HuH-7.5 (cell line): Measurements from ENCODE around the gene STK24.

Experiments
- DNase-seq: peaks from one replicate; pipeline ENCODE4 v3.0.0; 2011; ENCODE audit warnings: low spot score

The STK24 gene

GRCh38 chr13:98450539-98451111, 126.3 kb downstream of the STK24 start:
- no peak for DNase-seq

GRCh38 chr13:98450026-98450425, 126.9 kb downstream of the STK24 start:
- DNase-seq = no peak

- no peak for DNase-seq
Measured at GRCh38 chr13:98449273-98449672, 127.6 kb downstream of the STK24 start.

GRCh38 chr13:98448642-98448928, 128.3 kb downstream of the STK24 start:
- no peak for DNase-seq

GRCh38 chr13:98447881-98448641, 128.8 kb downstream of the STK24 start:
- DNase-seq = no peak

- DNase-seq = no peak
Measured at GRCh38 chr13:98447130-98447529, 129.8 kb downstream of the STK24 start.

- no peak for DNase-seq
Measured at GRCh38 chr13:98446234-98446621, 130.7 kb downstream of the STK24 start.

- DNase-seq = peak; percentile 66
Measured at GRCh38 chr13:98445340-98446233, 131.3 kb downstream of the STK24 start.

DNA sequence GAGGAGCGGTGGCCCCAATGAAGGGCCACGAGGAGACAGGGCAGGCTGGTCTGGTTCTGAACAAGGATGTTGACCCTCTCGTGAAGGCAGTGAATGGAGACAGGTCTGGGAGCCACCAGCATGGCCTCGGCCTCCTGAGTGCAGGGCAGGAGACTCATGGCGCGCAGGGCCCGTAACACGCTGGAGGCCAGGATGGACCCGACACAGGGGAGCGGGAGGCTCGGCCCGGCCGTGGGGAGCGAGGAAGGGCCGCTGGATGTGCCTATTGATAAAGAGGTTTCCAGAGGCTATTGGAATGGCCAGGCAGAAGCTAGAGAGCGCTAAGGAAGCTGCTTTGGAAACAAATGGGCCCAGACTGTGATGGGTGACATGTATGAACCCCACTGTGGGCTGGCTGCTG, 132.5 kb downstream of the STK24 start:
- DNase-seq = no peak

DNA sequence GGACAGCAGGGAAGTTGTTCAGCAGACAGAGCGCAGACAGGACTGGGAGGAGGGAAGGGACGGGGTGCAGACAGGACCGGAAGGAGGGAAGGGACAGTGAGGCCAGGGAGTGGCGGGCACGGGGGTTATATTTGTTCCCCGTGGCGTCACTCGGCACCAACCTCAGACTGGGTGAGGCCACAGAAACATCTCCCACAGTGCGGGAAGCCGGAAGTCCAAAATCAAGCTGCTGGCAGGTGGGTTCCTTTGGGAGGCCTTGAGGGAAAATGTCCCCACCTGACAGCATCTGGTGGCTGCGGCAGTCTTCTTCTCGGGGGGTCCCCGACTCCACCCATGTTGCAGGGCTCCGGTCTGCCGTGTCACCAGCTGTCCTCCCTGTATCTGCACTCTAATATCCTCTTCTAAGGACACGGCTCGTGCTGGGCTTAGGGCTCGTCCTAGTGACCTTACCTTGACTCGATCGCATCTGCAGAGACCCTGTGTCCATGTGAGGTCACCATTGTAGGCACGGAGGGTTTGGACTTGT, 133.0 kb downstream of the STK24 start:
- no peak for DNase-seq

- DNase-seq = no peak
Measured at GRCh38 chr13:98443329-98443728, 133.6 kb downstream of the STK24 start.

- DNase-seq = no peak
Measured at GRCh38 chr13:98442391-98443230, 134.3 kb downstream of the STK24 start.

DNA sequence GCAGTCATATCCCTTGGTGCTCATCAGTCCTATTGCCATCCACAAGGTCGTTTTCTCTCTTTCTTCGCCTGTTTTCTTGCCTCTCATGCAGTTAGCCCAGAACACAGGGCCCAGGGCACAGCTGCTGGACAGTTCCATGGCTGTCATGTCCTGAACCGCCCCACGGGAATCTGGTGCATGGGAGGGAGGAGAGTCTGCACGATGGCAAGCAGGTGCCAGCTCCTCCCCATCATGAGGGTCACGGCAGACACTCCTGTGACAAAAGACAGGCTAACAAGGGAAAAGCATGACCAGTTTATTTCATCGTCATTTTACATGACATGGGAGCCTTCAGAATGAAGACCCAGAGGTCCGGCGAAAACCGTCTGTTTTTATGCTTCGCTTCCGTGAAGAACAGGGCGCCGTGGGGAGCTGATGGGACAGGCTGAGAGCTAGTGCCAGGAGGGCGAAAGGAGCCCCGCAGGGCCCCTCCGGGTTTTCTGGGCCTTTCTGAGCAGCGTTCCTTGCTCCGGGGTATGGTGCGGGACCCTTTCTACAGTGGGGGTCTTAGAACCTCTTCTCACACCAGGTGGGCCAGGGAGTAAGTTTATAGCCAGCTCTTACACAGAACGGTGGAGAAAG, 135.7 kb downstream of the STK24 start:
- no peak for DNase-seq

- no peak for DNase-seq
Measured at GRCh38 chr13:98440390-98441055, 136.4 kb downstream of the STK24 start.

DNA sequence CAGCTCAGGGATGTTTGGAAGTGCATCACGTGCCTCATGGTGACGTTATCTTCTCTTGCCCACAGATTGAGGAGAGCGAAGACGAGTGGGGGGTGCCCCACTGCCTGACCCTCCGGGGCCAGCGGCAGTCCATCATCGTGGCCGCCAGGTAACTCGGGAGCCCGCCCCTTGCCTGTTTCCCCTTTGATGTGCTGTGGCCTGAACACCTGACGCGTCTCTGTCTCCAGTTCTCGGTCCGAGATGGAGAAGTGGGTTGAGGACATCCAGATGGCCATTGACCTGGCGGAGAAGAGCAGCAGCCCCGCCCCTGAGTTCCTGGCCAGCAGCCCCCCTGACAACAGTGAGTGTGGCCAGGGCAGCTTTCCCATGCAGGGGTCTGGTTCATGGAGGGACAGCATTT, 137.0 kb downstream of the STK24 start:
- no peak for DNase-seq

DNA sequence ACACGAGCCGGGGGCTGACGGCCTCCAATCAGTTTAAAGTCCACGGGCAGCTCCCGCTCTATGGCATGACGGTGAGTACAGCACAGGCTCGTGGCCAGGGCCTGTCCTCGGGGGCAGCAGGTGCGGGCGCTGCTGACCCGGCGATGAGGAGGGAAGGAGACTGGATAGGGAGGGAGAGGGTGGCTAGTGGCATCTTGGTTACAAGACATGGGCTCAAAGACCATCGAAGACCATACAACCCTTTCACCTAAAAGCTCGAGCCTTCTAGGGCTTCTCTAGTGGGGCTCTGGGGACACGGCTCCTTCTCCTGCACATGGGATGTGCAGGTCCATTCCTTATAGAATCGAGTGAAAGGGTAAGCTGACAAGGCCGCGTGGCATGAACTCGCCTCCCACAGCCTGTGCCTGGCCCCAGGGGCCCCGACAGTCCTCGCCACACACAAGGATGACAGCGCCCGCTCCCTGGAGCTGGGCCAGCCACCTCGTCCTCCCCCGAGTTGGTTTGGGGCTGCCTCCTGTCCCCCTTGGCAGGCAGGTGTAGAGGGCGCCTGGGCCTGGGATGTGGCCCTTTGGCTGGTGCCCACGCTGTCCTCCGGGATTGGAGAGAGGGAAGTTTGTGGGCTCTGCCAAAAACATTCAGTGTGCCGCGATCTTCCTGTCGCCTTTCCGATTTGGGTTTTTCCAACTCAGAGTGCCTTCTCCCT, 137.6 kb downstream of the STK24 start:
- no peak for DNase-seq

DNA sequence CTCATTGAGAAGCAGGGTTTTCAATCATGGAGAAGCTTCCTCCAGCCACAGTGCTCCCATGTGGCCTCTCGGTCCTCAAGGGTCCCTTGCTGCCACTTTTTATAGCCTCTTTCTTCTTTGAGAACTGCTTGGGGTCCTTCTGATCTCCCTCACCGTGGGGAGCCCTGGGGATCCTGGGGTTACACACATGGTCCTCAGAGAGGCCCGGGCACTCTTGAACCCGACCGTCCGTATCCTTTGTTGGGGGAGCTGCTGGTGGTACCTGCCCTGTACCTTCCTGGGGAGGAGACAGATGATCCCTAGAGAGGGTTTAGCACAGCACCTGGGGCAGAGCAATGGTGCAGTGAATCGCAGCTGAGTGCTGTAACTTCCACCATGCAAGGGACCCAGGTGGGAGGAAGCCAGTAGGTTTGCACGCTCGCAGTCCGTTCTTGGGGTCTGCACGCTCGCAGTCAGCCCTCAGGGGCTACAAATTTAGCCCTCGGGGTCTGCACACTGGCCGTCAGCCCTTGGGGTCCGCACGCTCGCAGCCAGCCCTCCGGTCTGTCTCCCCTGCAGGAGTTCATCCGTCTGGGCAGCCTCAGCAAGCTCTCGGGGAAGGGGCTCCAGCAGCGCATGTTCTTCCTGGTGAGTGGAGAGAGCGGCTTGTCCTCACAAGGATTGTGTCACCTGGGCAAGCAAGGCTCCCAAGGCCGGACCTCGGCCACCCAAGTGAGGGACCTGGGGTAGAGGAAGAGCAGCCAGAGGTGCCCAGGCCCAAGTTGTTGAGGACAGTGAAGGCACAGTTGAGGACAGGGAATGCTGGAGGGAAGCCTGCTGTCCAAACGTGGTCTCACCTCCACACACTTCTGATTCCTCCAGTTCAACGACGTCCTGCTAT, 138.4 kb downstream of the STK24 start:
- no peak for DNase-seq

DNA sequence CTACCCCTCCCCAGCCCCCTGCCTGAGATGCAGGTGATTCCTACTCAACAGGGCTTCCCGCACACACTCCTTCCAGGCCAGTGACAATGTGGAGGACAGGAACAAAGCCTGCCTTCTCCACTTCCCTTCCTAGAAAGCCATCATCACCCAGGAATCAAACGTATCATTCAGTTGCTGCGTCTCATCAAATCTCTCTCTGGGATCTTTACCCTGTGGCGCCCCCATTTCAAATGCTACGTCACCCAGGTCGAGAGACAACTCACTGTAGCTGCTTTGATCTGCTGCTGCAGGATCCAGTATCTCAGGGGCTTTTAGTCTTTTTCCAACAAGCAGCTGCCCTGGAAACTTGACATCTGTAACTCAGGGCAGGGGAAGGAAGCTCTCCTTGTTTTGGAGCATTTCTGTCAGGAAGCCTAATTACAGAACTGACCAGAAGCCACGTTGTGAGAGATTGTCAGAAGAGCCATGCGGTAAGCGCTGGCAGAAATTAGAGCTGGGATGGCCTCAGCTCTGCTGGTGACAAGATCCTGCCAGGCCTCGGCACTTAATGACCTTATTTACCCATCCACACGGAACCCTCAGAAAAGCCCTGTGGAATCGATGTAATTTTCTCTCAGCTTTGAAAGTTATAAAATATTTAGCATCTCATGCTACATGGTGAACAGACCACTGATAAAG, 140.5 kb downstream of the STK24 start:
- DNase-seq = no peak

DNA sequence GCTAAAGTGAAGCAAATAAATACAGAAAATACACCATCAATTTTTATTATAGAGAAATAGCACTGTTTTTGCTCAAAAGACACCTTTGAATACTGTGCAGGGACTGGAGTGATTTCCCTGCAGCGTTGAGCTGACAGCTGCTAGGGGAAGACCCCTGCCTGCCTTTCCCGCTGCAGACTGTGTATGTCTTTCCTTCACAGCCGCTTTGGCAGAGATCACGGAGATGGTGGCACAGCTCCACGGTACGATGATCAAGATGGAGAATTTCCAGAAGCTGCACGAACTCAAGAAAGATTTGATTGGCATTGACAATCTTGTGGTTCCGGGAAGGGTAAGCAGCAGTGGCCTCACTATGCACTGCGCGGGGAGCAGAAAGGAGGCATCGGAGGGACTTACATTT, 141.5 kb downstream of the STK24 start:
- DNase-seq = no peak
